ENCODE measurements around the gene P4HB. TPM values are rescaled to one million over a fixed set of nuclear protein-coding genes. Genes with fewer than 3 reads are reported as not detected.

Gene P4HB
- total RNA-seq, 1 experiment from 2014 or later: 958 TPM

GRCh38 chr17:81815646-81815986 lies 44.7 kb downstream of the P4HB start:
- no peaks in the 10 kb centered on the region for H3K36me3 Mint-ChIP-seq (ENCODE audit: insufficient read depth, unreplicated experiment)
- H3K27me3 Mint-ChIP-seq (ENCODE audit: insufficient read depth, unreplicated experiment): no peaks in the 10 kb centered on the region
- ChIA-PET CTCF (interaction anchor here (0.6 to 2.0 kb wide), 5 partner anchors 10 to 796 kb away, joined by 3 to 8 read pairs (median 4); no protein-coding TSS in a partner anchor), POLR2A (no interaction called here)
- no TSS peak for BruUV-seq (replicated peaks)
- no peaks in the 10 kb centered on the region for H3K9me3 Mint-ChIP-seq (ENCODE audit: unreplicated experiment)
- H3K4me3 Mint-ChIP-seq (ENCODE audit: unreplicated experiment): no peak overlapping the region
- no peaks in the 10 kb centered on the region for H3K9me3 ChIP-seq
- H3K36me3 ChIP-seq (ENCODE audit: control insufficient read depth, insufficient read depth, low read length): no peaks in the 10 kb centered on the region
- TF ChIP-seq CTCF (IDR thresholded peaks at IDR 0.05; ENCODE audit: insufficient read depth in 1 of 2, low read depth in 1 of 2, low read length in 1 of 2, severe bottlenecking in 1 of 2, unreplicated experiment in 1 of 2): no peak
- no peak overlapping the region for H3K4me3 ChIP-seq (ENCODE audit: low read depth, low read length)
- no peaks in the 10 kb centered on the region for H3K27me3 ChIP-seq (replicated peaks; ENCODE audit: control insufficient read depth, insufficient read depth, low read length)
- H3K4me1 Mint-ChIP-seq (ENCODE audit: low read depth, unreplicated experiment): peaks cover 6% of the 10 kb centered on the region
- DNase-seq: no peak
- H3K4me1 ChIP-seq: peaks cover 9% of the 10 kb centered on the region
- H3K27ac Mint-ChIP-seq (ENCODE audit: unreplicated experiment): no peak overlapping the region
- intact Hi-C loops (cut with micrococcal nuclease; ENCODE audit: unreplicated experiment): no loop called here

GRCh38 chr17:81814748-81815645 lies 45.3 kb downstream of the P4HB start:
- Histone ChIP-seq H3K9me3 (no peaks in the 10 kb centered on the region), H3K36me3 (ENCODE audit: control insufficient read depth, insufficient read depth, low read length) (no peaks in the 10 kb centered on the region), H3K4me3 (ENCODE audit: low read depth, low read length) (no peak overlapping the region), H3K27me3 (replicated peaks; ENCODE audit: control insufficient read depth, insufficient read depth, low read length) (no peaks in the 10 kb centered on the region), H3K4me1 (peaks cover 9% of the 10 kb centered on the region)
- H3K4me3 Mint-ChIP-seq (ENCODE audit: unreplicated experiment): no peak overlapping the region
- H3K27ac Mint-ChIP-seq (ENCODE audit: unreplicated experiment): no peak overlapping the region
- no peaks in the 10 kb centered on the region for H3K36me3 Mint-ChIP-seq (ENCODE audit: insufficient read depth, unreplicated experiment)
- TF ChIP-seq CTCF (IDR thresholded peaks at IDR 0.05; ENCODE audit: insufficient read depth in 1 of 2, low read depth in 1 of 2, low read length in 1 of 2, severe bottlenecking in 1 of 2, unreplicated experiment in 1 of 2): no peak
- CTCF ChIA-PET: interaction anchor here (0.6 to 2.0 kb wide), 4 partner anchors 11 to 796 kb away, joined by 3 to 8 read pairs (median 4); no protein-coding TSS in a partner anchor
- no TSS peak for BruUV-seq (replicated peaks)
- DNase-seq: peak; percentile 69 to 77
- no peaks in the 10 kb centered on the region for H3K9me3 Mint-ChIP-seq (ENCODE audit: unreplicated experiment)
- H3K4me1 Mint-ChIP-seq (ENCODE audit: low read depth, unreplicated experiment): peaks cover 6% of the 10 kb centered on the region
- POLR2A ChIA-PET: no interaction called here
- no peaks in the 10 kb centered on the region for H3K27me3 Mint-ChIP-seq (ENCODE audit: insufficient read depth, unreplicated experiment)
- intact Hi-C loops (cut with micrococcal nuclease; ENCODE audit: unreplicated experiment): no loop called here

- intact Hi-C loops (cut with micrococcal nuclease; ENCODE audit: unreplicated experiment): no loop called here
- no peaks in the 10 kb centered on the region for H3K9me3 ChIP-seq
- POLR2A ChIA-PET: no interaction called here
- H3K27me3 ChIP-seq (replicated peaks; ENCODE audit: control insufficient read depth, insufficient read depth, low read length): no peaks in the 10 kb centered on the region
- Mint-ChIP-seq H3K36me3 (ENCODE audit: insufficient read depth, unreplicated experiment) (peaks cover 7% of the 10 kb centered on the region), H3K9me3 (ENCODE audit: unreplicated experiment) (peaks cover 6% of the 10 kb centered on the region), H3K4me3 (ENCODE audit: unreplicated experiment) (no peak overlapping the region), H3K27ac (ENCODE audit: unreplicated experiment) (no peak overlapping the region), H3K4me1 (ENCODE audit: low read depth, unreplicated experiment) (peaks cover 14% of the 10 kb centered on the region), H3K27me3 (ENCODE audit: insufficient read depth, unreplicated experiment) (peaks cover 6% of the 10 kb centered on the region)
- CTCF ChIA-PET: interaction anchor here (2.0 kb wide), 1 partner anchor 12 kb away, joined by 8 read pairs; no protein-coding TSS in a partner anchor
- H3K4me3 ChIP-seq (ENCODE audit: low read depth, low read length): no peak overlapping the region
- TF ChIP-seq CTCF (IDR thresholded peaks at IDR 0.05; ENCODE audit: insufficient read depth in 1 of 2, low read depth in 1 of 2, low read length in 1 of 2, severe bottlenecking in 1 of 2, unreplicated experiment in 1 of 2): no peak
- BruUV-seq (replicated peaks): no TSS peak
- DNase-seq: no peak
- no peaks in the 10 kb centered on the region for H3K36me3 ChIP-seq (ENCODE audit: control insufficient read depth, insufficient read depth, low read length)
- H3K4me1 ChIP-seq: peaks cover 9% of the 10 kb centered on the region
Observed at GRCh38 chr17:81813861-81814683, 46.3 kb downstream of the P4HB start.

Measured in Caco-2 (cell line).